IPS-NIHi11 (cell line): ENCODE results near the gene DCUN1D1.

Experiments used
- DNase-seq: peaks from one replicate; pipeline ENCODE4 v3.0.0; 2012; ENCODE audit warnings: mixed read lengths, low spot score

The DCUN1D1 gene

DNA sequence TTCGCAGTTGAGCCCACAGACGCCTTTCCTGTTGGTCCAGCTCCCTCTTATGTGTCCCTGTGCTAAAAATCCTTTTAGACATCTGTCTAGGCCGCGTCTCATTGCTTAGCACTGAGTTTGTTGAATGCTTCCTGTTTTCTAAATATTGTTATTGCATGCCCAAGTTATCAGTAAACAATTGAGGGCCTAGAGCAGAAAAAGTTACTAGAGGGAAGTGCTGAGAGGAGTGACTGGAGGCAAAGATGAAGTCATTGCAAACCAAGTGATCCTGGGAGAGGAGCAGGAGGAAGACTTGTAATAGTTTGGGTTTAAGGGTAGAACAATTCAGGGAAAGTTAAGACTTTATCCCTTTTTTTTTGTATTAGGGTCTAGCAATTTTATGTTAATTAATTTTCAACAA lies 88.1 kb downstream of the DCUN1D1 start:
- DNase-seq: no peak

- no peak for DNase-seq
Observed at GRCh38 chr3:182891364-182891763, 89.0 kb downstream of the DCUN1D1 start.

- no peak for DNase-seq
Observed at GRCh38 chr3:182889948-182890629, 90.2 kb downstream of the DCUN1D1 start.
